ENCODE results near the gene LIX1L. TPM values are rescaled to one million over a fixed set of nuclear protein-coding genes. Genes with fewer than 3 reads are reported as not detected.

The LIX1L gene
- total and polyA plus RNA-seq, 2 donors (not counting 1 experiment from before 2014, with no cell fraction given), result 14.4 to 31.7 TPM

GRCh38 chr1:145977016-145977415, 19.2 kb upstream of the LIX1L start:
- Mint-ChIP-seq H3K9me3 (ENCODE audit: insufficient read depth) (no peaks in the 10 kb centered on the region), H3K27ac (no peak overlapping the region), H3K4me3 (no peak overlapping the region), H3K4me1 (peaks cover 9% of the 10 kb centered on the region), H3K27me3 (no peaks in the 10 kb centered on the region)
- peak overlapping the region; percentile 60 for H2AFZ ChIP-seq (ENCODE audit: insufficient read depth, low read depth, low read length, poor library complexity, severe bottlenecking)
- H3K27ac ChIP-seq (ENCODE audit: low read length in 2 of 2), result peak overlapping the region; percentile 96 to 97
- DNase-seq (no peak), ATAC-seq (ENCODE audit: low read depth) (no peak)
- H3K27me3 ChIP-seq (replicated peaks in 1 of 4; ENCODE audit: control extremely low read depth in 1 of 4, control insufficient read depth in 3 of 4, insufficient read depth in 4 of 4, low read length in 3 of 4), result no peaks in the 10 kb centered on the region
- H3K4me1 ChIP-seq (ENCODE audit: control insufficient read depth in 2 of 2, insufficient read depth in 2 of 2, low read length in 2 of 2), result peaks cover 49 to 50% of the 10 kb centered on the region in 2 donors
- WGBS (ENCODE audit: insufficient coverage), result 97% methylated on average over 5 of the region's 5 CpGs
- peak overlapping the region; percentile 75 for H3K4me2 ChIP-seq (replicated peaks; ENCODE audit: low read depth, low read length, poor library complexity, severe bottlenecking)
- H3K36me3 ChIP-seq (replicated peaks in 1 of 2; ENCODE audit: control extremely low read depth in 1 of 2, control insufficient read depth in 1 of 2, extremely low read depth in 1 of 2, insufficient read depth in 2 of 2, low read length in 1 of 2), result peaks cover 0 to 7% of the 10 kb centered on the region in 2 experiments
- H3K4me3 ChIP-seq (ENCODE audit: control extremely low read depth in 1 of 5, extremely low read depth in 1 of 5, insufficient read depth in 1 of 5, low read depth in 2 of 5, low read length in 4 of 5), result no peak overlapping the region
- POLR2A ChIA-PET, result interaction anchor here (0.6 to 4.7 kb wide), 6 partner anchors 12 to 45 kb away, joined by 3 to 131 read pairs (median 8); partner anchors contain the start of genes ANKRD34A, LIX1L, POLR3GL and TXNIP
- intact Hi-C loops (cut with micrococcal nuclease), result loop anchor here (1.0 kb wide), 4 partner anchors 30 to 132 kb away; partner anchors contain the start of gene NUDT17
- no peak overlapping the region for H3K9ac ChIP-seq (ENCODE audit: low read length)
- H3K9me3 ChIP-seq (ENCODE audit: control extremely low read depth in 1 of 3, control insufficient read depth in 2 of 3, insufficient read depth in 1 of 3, low read length in 2 of 3), result no peaks in the 10 kb centered on the region
- peaks cover 35% of the 10 kb centered on the region for H3K79me2 ChIP-seq (ENCODE audit: control insufficient read depth, insufficient read depth, low read length)
- CTCF ChIA-PET, result interaction anchor here (0.9 to 9.5 kb wide), 22 partner anchors 8 to 131 kb away, joined by 3 to 361 read pairs (median 7); partner anchors contain the start of genes ANKRD34A, LIX1L, NUDT17 and PIAS3
- TF ChIP-seq CTCF (IDR thresholded peaks at IDR 0.05) (no peak), EZH2 (IDR thresholded peaks at IDR 0.05; ENCODE audit: borderline replicate concordance, insufficient read depth, low read depth, low read length, poor library complexity, severe bottlenecking) (no peak)
- no peaks in the 10 kb centered on the region for H4K20me1 ChIP-seq (ENCODE audit: control insufficient read depth, insufficient read depth, low read length, poor library complexity, severe bottlenecking)

- TF ChIP-seq EZH2 (IDR thresholded peaks at IDR 0.05; ENCODE audit: borderline replicate concordance, insufficient read depth, low read depth, low read length, poor library complexity, severe bottlenecking) (no peak), CTCF (IDR thresholded peaks at IDR 0.05) (no peak)
- Histone ChIP-seq H3K4me2 (replicated peaks; ENCODE audit: low read depth, low read length, poor library complexity, severe bottlenecking) (no peak overlapping the region), H3K36me3 (replicated peaks in 1 of 2; ENCODE audit: control extremely low read depth in 1 of 2, control insufficient read depth in 1 of 2, extremely low read depth in 1 of 2, insufficient read depth in 2 of 2, low read length in 1 of 2) (peaks cover 0 to 7% of the 10 kb centered on the region in 2 experiments), H3K4me3 (ENCODE audit: control extremely low read depth in 1 of 5, extremely low read depth in 1 of 5, insufficient read depth in 1 of 5, low read depth in 2 of 5, low read length in 4 of 5) (no peak overlapping the region), H3K9ac (ENCODE audit: low read length) (no peak overlapping the region), H3K9me3 (ENCODE audit: control extremely low read depth in 1 of 3, control insufficient read depth in 2 of 3, insufficient read depth in 1 of 3, low read length in 2 of 3) (no peaks in the 10 kb centered on the region), H3K4me1 (ENCODE audit: control insufficient read depth in 2 of 2, insufficient read depth in 2 of 2, low read length in 2 of 2) (peaks cover 31 to 32% of the 10 kb centered on the region in 2 donors), H3K27me3 (replicated peaks in 1 of 4; ENCODE audit: control extremely low read depth in 1 of 4, control insufficient read depth in 3 of 4, insufficient read depth in 4 of 4, low read length in 3 of 4) (no peaks in the 10 kb centered on the region), H3K79me2 (ENCODE audit: control insufficient read depth, insufficient read depth, low read length) (peaks cover 39% of the 10 kb centered on the region), H2AFZ (ENCODE audit: insufficient read depth, low read depth, low read length, poor library complexity, severe bottlenecking) (no peak overlapping the region), H4K20me1 (ENCODE audit: control insufficient read depth, insufficient read depth, low read length, poor library complexity, severe bottlenecking) (no peaks in the 10 kb centered on the region), H3K27ac (ENCODE audit: low read length in 2 of 2) (no peak overlapping the region)
- 98% methylated on average over 4 of the region's 4 CpGs for WGBS (ENCODE audit: insufficient coverage)
- DNase-seq (no peak), ATAC-seq (ENCODE audit: low read depth) (no peak)
- H3K27me3 Mint-ChIP-seq, result no peaks in the 10 kb centered on the region
- H3K27ac Mint-ChIP-seq, result no peak overlapping the region
- CTCF ChIA-PET, result interaction anchor here (0.9 to 7.1 kb wide), 3 partner anchors 33 to 129 kb away, joined by 3 to 68 read pairs (median 4); partner anchors contain the start of gene NUDT17
- peaks cover 2% of the 10 kb centered on the region for H3K4me1 Mint-ChIP-seq
- POLR2A ChIA-PET, result no interaction called here
- H3K9me3 Mint-ChIP-seq (ENCODE audit: insufficient read depth), result no peaks in the 10 kb centered on the region
- no peak overlapping the region for H3K4me3 Mint-ChIP-seq
- intact Hi-C loops (cut with micrococcal nuclease), result no loop called here
Observed at GRCh38 chr1:145975216-145975615, 17.4 kb upstream of the LIX1L start.
